ENCODE results near the gene DDX42.
A peak's percentile ranks its signal among the peaks of the same experiment; 100 is the strongest.

Gene DDX42, protein sequence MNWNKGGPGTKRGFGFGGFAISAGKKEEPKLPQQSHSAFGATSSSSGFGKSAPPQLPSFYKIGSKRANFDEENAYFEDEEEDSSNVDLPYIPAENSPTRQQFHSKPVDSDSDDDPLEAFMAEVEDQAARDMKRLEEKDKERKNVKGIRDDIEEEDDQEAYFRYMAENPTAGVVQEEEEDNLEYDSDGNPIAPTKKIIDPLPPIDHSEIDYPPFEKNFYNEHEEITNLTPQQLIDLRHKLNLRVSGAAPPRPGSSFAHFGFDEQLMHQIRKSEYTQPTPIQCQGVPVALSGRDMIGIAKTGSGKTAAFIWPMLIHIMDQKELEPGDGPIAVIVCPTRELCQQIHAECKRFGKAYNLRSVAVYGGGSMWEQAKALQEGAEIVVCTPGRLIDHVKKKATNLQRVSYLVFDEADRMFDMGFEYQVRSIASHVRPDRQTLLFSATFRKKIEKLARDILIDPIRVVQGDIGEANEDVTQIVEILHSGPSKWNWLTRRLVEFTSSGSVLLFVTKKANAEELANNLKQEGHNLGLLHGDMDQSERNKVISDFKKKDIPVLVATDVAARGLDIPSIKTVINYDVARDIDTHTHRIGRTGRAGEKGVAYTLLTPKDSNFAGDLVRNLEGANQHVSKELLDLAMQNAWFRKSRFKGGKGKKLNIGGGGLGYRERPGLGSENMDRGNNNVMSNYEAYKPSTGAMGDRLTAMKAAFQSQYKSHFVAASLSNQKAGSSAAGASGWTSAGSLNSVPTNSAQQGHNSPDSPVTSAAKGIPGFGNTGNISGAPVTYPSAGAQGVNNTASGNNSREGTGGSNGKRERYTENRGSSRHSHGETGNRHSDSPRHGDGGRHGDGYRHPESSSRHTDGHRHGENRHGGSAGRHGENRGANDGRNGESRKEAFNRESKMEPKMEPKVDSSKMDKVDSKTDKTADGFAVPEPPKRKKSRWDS

GRCh38 chr17:63774141-63774968 is at the start of gene DDX42:
Gene DDX42, plus strand, starts transcription at chr17:63774170. Its CDS starts 12,880 bp downstream, at chr17:63787050.
- DNase-seq (ENCODE audit: low read depth in 2 of 2): peak; percentile 82 to 84

- DNase-seq (ENCODE audit: low read depth in 2 of 2): no peak
Measured at GRCh38 chr17:63735691-63736090, 38.3 kb upstream of the DDX42 start.

- DNase-seq (ENCODE audit: low read depth in 2 of 2): no peak
Measured at GRCh38 chr17:63740464-63741142, 33.4 kb upstream of the DDX42 start.

DNA sequence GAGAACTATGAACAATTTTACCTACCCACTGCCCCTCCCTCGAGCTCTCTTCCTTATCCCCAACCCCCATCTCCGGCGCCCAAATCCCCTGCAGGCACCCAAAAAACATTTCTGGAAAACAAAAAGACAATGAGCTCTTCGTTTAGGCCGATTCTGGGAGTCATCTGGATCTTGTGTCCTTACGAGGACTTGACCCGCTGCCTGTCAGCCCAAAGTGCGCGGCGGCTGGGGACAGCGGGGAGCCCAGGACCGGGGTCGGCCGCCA is 32.9 kb upstream of the DDX42 start:
- peak in 1 of 2 experiments; percentile 38 for DNase-seq (ENCODE audit: low read depth in 2 of 2)

DNA sequence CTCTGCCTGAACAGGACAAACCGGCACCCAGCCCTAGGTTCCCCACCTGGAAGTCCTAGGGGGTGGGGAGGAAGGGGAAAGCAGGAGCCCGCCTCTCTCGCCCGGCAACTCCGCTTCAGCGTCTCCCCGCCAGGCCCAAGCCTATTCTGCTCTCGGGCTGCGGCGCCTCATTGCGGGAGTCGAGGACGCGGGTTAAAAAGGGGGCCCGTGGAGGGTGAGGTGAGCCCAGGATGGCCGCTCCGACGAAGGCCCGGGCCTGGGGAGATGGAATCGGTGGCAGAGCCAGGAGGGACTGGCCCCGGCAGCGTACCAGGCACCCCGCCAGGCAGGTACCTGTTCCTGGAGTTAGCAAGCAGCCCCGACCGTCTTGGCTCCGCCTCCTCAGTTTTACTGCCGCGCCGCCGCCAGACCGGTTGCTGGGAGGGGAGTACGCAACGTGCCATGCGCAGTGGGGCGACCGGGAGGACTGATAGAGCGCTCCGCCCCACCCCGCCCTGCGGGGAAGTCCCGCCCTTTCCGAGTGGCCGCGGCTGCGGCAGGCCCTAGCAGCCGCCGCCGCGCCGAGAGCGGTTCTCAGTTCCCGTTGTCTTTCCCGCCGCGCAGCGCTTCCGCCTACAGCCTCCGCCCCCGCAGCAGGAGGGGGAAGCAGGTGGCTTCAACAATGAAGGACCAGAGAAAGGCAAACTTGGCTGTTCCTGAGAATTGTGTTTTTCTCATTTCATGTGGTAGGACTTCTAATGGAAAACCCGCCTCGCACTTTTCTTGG is 32.4 kb upstream of the DDX42 start, which contains the start of gene STRADA:
Gene STRADA (minus strand): TSS at position 392 of the 766 bp plus-strand sequence. CDS start 13,430 bp downstream, outside the sequence.
- DNase-seq (ENCODE audit: low read depth in 2 of 2): peak; percentile 98 to 99

- no peak for DNase-seq (ENCODE audit: low read depth in 2 of 2)
Measured at GRCh38 chr17:63751806-63752205, 22.2 kb upstream of the DDX42 start.

GRCh38 chr17:63752707-63753106 is 21.3 kb upstream of the DDX42 start:
- DNase-seq (ENCODE audit: low read depth in 2 of 2): no peak

- DNase-seq (ENCODE audit: low read depth in 2 of 2): no peak
Measured at GRCh38 chr17:63753215-63753614, 20.8 kb upstream of the DDX42 start.

DNA sequence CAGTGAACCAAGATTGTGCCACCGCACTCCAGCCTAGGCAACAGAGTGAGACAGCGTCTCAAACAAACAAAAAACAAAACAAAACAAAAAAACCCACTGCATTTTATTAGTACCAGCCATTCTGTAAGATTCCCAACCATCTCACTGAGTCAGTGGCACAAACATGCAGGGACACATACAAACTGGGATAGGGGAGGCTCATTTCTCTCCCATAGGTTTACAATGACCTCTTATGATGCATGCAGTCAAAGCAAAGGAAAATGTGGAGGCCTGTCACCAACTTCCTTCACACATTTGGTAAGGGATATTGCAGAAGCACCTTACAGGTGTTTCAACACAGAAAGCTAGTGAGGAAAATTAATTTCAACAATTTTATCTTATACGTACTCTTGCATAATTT is 19.9 kb upstream of the DDX42 start:
- DNase-seq (ENCODE audit: low read depth in 2 of 2): no peak

DNA sequence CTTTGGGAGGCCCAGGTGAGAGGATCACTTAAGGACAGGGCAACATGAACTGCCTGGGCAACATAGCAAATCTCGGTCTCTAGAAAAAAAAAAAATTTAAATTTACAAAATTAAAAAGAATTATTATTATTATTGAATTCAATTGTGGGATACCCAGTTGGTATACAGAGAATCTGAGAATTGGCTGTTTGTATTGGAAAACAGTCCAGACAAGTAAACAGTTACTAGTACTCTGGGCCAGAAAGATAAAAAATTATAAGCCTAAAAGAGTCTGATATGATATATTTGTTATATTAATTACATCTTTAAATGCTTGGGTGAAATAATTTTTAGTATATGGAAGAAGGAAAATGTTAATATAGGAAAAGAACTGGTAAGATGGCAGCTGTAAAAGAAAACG is 15.5 kb upstream of the DDX42 start:
- no peak for DNase-seq (ENCODE audit: low read depth in 2 of 2)

GRCh38 chr17:63760771-63761539 is 13.0 kb upstream of the DDX42 start:
- DNase-seq (ENCODE audit: low read depth in 2 of 2): no peak

GRCh38 chr17:63762161-63763078 is 11.6 kb upstream of the DDX42 start:
- DNase-seq (ENCODE audit: low read depth in 2 of 2): no peak

GRCh38 chr17:63764716-63765115 is 9.3 kb upstream of the DDX42 start:
- DNase-seq (ENCODE audit: low read depth in 2 of 2): no peak

- DNase-seq (ENCODE audit: low read depth in 2 of 2): no peak
Measured at GRCh38 chr17:63766754-63767153, 7.2 kb upstream of the DDX42 start.

- no peak for DNase-seq (ENCODE audit: low read depth in 2 of 2)
Measured at GRCh38 chr17:63768433-63768832, 5.5 kb upstream of the DDX42 start.

DNA sequence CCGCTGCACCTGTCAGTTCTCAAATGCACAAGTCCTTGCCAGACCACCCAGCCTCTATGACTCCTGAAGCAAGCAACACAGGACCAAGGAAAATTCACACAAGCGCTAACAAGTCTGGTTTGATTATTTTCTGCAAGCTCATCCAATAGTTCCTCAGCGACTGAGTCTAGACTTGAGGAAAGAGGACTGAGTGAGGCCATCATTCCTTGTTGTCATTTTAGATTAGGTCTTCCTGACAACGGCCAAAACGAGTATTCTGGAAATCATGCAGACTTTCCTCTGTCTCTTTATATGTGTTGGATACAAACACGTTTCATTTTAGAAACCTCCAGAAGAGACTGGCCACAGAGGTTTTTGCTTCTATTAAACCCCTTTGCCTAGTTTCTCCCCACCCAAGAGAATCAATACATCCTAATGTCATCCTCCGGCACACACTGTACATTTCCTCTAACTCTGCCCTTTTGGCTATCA is 1.1 kb upstream of the DDX42 start:
- no peak for DNase-seq (ENCODE audit: low read depth in 2 of 2)

- DNase-seq (ENCODE audit: low read depth in 2 of 2): peak; percentile 94 to 98
Measured at GRCh38 chr17:63773272-63774140, 464 bp upstream of the DDX42 start, which contains the start of gene CCDC47. Gene CCDC47, minus strand, starts transcription at chr17:63773597. Its CDS starts 7,422 bp downstream, at chr17:63766175.

- no peak for DNase-seq (ENCODE audit: low read depth in 2 of 2)
Measured at GRCh38 chr17:63774969-63775265, 947 bp downstream of the DDX42 start.

All from stimulated activated CD4-positive, alpha-beta T cell treated with anti-CD3 and anti-CD28 coated beads, Interleukin-12 subunit alpha, Interleukin-12 subunit beta, amount 100 ng/mL, for 24 hours (primary cell).